Naive thymus-derived CD4-positive, alpha-beta T cell (primary cell): ENCODE results near the gene HOXA9. TPM values are rescaled to one million over a fixed set of nuclear protein-coding genes. Genes with fewer than 3 reads are reported as not detected.

ENCODE experiments used
- ATAC-seq: fragments of 150-1000 bp; cut with Tn5 transposase; 2 replicates; pipeline ENCODE4 v1.10.0; 2021; ENCODE audit warnings: mild to moderate bottlenecking, moderate library complexity
- CTCF ChIA-PET: fragments of 350-600 bp; sonication (Branson Sonifier 250); formaldehyde crosslinking; loops from one replicate; lab custom pipeline; 2021; ENCODE audit warnings: antibody characterized with exemption; lab: Charles Lee
- POLR2A ChIA-PET: fragments of 350-600 bp; sonication (Branson Sonifier 250); formaldehyde crosslinking; loops from one replicate; lab custom pipeline; 2021; ENCODE audit warnings: antibody characterized with exemption, inconsistent platforms; lab: Charles Lee
- DNase-seq, 9 donors: peaks; one replicate each; pipeline versions ENCODE4 v3.0.0 to v3.0.0-alpha.2; 2020 to 2022; ENCODE audit warnings: mixed read lengths in 1 of 9
- H3K27ac ChIP-seq: one replicate; pipeline ENCODE4 v1.7.0; 2013; ENCODE audit warnings: mild to moderate bottlenecking, low read depth, low read length, moderate library complexity
- H3K27me3 ChIP-seq, 2 donors: one replicate each; pipeline ENCODE4 v1.7.0; 2013; ENCODE audit warnings: low read length in 2 of 2, mild to moderate bottlenecking in 2 of 2, moderate library complexity in 2 of 2; ENCODE audit not compliant: control insufficient read depth in 2 of 2, insufficient read depth in 2 of 2
- H3K36me3 ChIP-seq, 3 experiments: 1 replicate in 2 of 3; 2 replicates in 1 of 3; pipeline ENCODE4 v1.7.0; 2013; ENCODE audit warnings: low read length in 3 of 3, mild to moderate bottlenecking in 3 of 3, moderate library complexity in 1 of 3; ENCODE audit not compliant: insufficient read depth in 3 of 3, control insufficient read depth in 2 of 3
- H3K4me1 ChIP-seq, 2 donors: one replicate each; pipeline ENCODE4 v1.7.0; 2013; ENCODE audit warnings: low read length in 2 of 2, mild to moderate bottlenecking in 2 of 2, moderate library complexity in 1 of 2; ENCODE audit not compliant: control insufficient read depth in 2 of 2, insufficient read depth in 2 of 2
- H3K4me3 ChIP-seq: 2 replicates; pipeline ENCODE4 v1.7.0; 2013; ENCODE audit warnings: mild to moderate bottlenecking, low read length
- H3K9me3 ChIP-seq, 3 experiments: 1 replicate in 2 of 3; 2 replicates in 1 of 3; pipeline ENCODE4 v1.7.0; 2013; ENCODE audit warnings: low read length in 3 of 3; ENCODE audit not compliant: control insufficient read depth in 2 of 3
- H3K27ac Mint-ChIP-seq, 9 donors: one replicate each; pipeline ENCODE4 v1.8.0; 2020 to 2022; ENCODE audit warnings: mixed read lengths in 9 of 9, mild to moderate bottlenecking in 8 of 9, moderate library complexity in 5 of 9, inconsistent platforms in 2 of 9
- H3K27me3 Mint-ChIP-seq, 5 donors: one replicate each; pipeline ENCODE4 v1.8.0; 2021 to 2022; ENCODE audit warnings: mixed read lengths in 5 of 5, mild to moderate bottlenecking in 1 of 5
- H3K36me3 Mint-ChIP-seq, 5 donors: one replicate each; pipeline ENCODE4 v1.8.0; 2020 to 2022; ENCODE audit warnings: mixed read lengths in 5 of 5, mild to moderate bottlenecking in 3 of 5, inconsistent platforms in 1 of 5
- H3K4me1 Mint-ChIP-seq, 7 donors: one replicate each; pipeline ENCODE4 v1.8.0; 2020 to 2022; ENCODE audit warnings: mixed read lengths in 7 of 7, mild to moderate bottlenecking in 3 of 7, inconsistent platforms in 1 of 7
- H3K4me3 Mint-ChIP-seq, 10 donors: one replicate each; pipeline ENCODE4 v1.8.0; 2020 to 2022; ENCODE audit warnings: mild to moderate bottlenecking in 10 of 10, mixed read lengths in 10 of 10, moderate library complexity in 6 of 10, inconsistent platforms in 2 of 10
- H3K9me3 Mint-ChIP-seq, 11 donors: one replicate each; pipeline ENCODE4 v1.8.0; 2020 to 2022; ENCODE audit warnings: mixed read lengths in 11 of 11, mild to moderate bottlenecking in 4 of 11, inconsistent platforms in 1 of 11, moderate library complexity in 1 of 11
- intact Hi-C, 2 donors: fragments of 100-400 bp; cut with micrococcal nuclease; formaldehyde crosslinking; loops; one replicate each; pipeline ENCODE4 v1.15.1; 2023
- polyA plus RNA-seq, 2 donors: library from polyadenylated mRNA; unstranded; fragments of 300-500 nt; fragmentation: Illumina TruSeq; gene quantifications; one replicate each; pipeline ENCODE4 v1.2.3, GENCODE V29; 2021
- total RNA-seq, 6 experiments: library from RNA in 5 of 6; stranded (reverse) in 5 of 6; gene quantifications; 1 replicate in 5 of 6; 2 replicates in 1 of 6; pipeline ENCODE4 v1.2.3 and lab custom pipeline; 2021 to 2026

Gene HOXA9
- total and polyA plus RNA-seq, 7 experiments from 2014 or later, result 0.70 to 1.7 TPM; not detected in 5

GRCh38 chr7:27189997-27190748 lies 24.8 kb upstream of the HOXA9 start:
- peaks cover 23 to 73% (median 55%) of the 10 kb centered on the region in 7 donors for H3K4me1 Mint-ChIP-seq
- H3K4me3 Mint-ChIP-seq, result peak overlapping the region in 6 of 10 donors; percentile 16 to 92 (median 57)
- Histone ChIP-seq H3K27me3 (peaks cover 50 to 80% of the 10 kb centered on the region in 2 donors), H3K9me3 (no peaks in the 10 kb centered on the region), H3K27ac (no peak overlapping the region), H3K4me1 (peaks cover 37 to 49% of the 10 kb centered on the region in 2 donors), H3K4me3 (no peak overlapping the region), H3K36me3 (no peaks in the 10 kb centered on the region)
- CTCF ChIA-PET, result interaction anchor here (0.6 to 1.6 kb wide), 2 partner anchors 11 to 506 kb away, joined by 4 to 8 read pairs; no protein-coding TSS in a partner anchor
- H3K27ac Mint-ChIP-seq, result peak overlapping the region in 5 of 9 donors; percentile 1 to 75 (median 31)
- POLR2A ChIA-PET, result no interaction called here
- peaks cover 88 to 96% (median 92%) of the 10 kb centered on the region in 5 donors for H3K27me3 Mint-ChIP-seq
- peaks cover 0 to 4% (median 0%) of the 10 kb centered on the region in 5 donors for H3K36me3 Mint-ChIP-seq
- peaks cover 0 to 14% (median 0%) of the 10 kb centered on the region in 11 donors for H3K9me3 Mint-ChIP-seq
- DNase-seq (peak in 1 of 9 donors; percentile 2), ATAC-seq (no peak)
- intact Hi-C loops, result loop anchor here (2.0 to 10.0 kb wide), 8 partner anchors 17 to 1765 kb away; partner anchors contain the start of genes HOXA3 (in 2 of the 2), HIBADH (in 1 of the 2) and TRIL (in 1 of the 2)

- ATAC-seq, result no peak
- CTCF ChIA-PET, result interaction anchor here (0.6 to 1.6 kb wide), 3 partner anchors 10 to 522 kb away, joined by 3 to 8 read pairs (median 4); no protein-coding TSS in a partner anchor
- Mint-ChIP-seq H3K4me3 (peak overlapping the region in 9 of 10 donors; percentile 16 to 92 (median 81)), H3K4me1 (peaks cover 29 to 80% (median 62%) of the 10 kb centered on the region in 7 donors), H3K27me3 (peaks cover 88 to 96% (median 92%) of the 10 kb centered on the region in 5 donors), H3K9me3 (peaks cover 0 to 15% (median 0%) of the 10 kb centered on the region in 11 donors), H3K36me3 (peaks cover 0 to 4% (median 0%) of the 10 kb centered on the region in 5 donors), H3K27ac (peak overlapping the region in 5 of 9 donors; percentile 27 to 75 (median 38))
- H3K4me3 ChIP-seq, result peak overlapping the region; percentile 43
- DNase-seq, result peak in 1 of 9 donors; percentile 4
- H3K4me1 ChIP-seq, result peaks cover 37 to 56% of the 10 kb centered on the region in 2 donors
- H3K27me3 ChIP-seq, result peaks cover 44 to 79% of the 10 kb centered on the region in 2 donors
- no peaks in the 10 kb centered on the region for H3K9me3 ChIP-seq
- POLR2A ChIA-PET, result no interaction called here
- intact Hi-C loops, result loop anchor here (2.0 to 5.0 kb wide), 4 partner anchors 17 to 1327 kb away; partner anchors contain the start of genes HOXA3 (in 2 of the 2) and HIBADH (in 1 of the 2)
- H3K36me3 ChIP-seq, result no peaks in the 10 kb centered on the region
- no peak overlapping the region for H3K27ac ChIP-seq
Observed at GRCh38 chr7:27189295-27189996, 24.1 kb upstream of the HOXA9 start.

- no peak overlapping the region for H3K27ac ChIP-seq
- peak overlapping the region; percentile 61 to 92 (median 81) for H3K4me3 Mint-ChIP-seq
- peaks cover 28 to 82% (median 57%) of the 10 kb centered on the region in 7 donors for H3K4me1 Mint-ChIP-seq
- peaks cover 0 to 4% (median 0%) of the 10 kb centered on the region in 5 donors for H3K36me3 Mint-ChIP-seq
- CTCF ChIA-PET, result interaction anchor here (0.6 to 1.6 kb wide), 4 partner anchors 9 to 825 kb away, joined by 3 to 8 read pairs (median 3); no protein-coding TSS in a partner anchor
- peak overlapping the region; percentile 19 to 88 (median 68) for H3K27ac Mint-ChIP-seq
- peak; percentile 45 for ATAC-seq
- H3K27me3 ChIP-seq, result peaks cover 41 to 79% of the 10 kb centered on the region in 2 donors
- peak overlapping the region; percentile 43 for H3K4me3 ChIP-seq
- POLR2A ChIA-PET, result interaction anchor here (0.9 to 1.0 kb wide), 3 partner anchors 20 to 585 kb away, joined by 3 read pairs; partner anchors contain the start of gene HOXA7
- peaks cover 83 to 94% (median 88%) of the 10 kb centered on the region in 5 donors for H3K27me3 Mint-ChIP-seq
- peaks cover 0 to 15% (median 0%) of the 10 kb centered on the region in 11 donors for H3K9me3 Mint-ChIP-seq
- H3K9me3 ChIP-seq, result no peaks in the 10 kb centered on the region
- intact Hi-C loops, result loop anchor here (2.0 to 5.0 kb wide), 4 partner anchors 16 to 1326 kb away; partner anchors contain the start of genes HOXA3 (in 2 of the 2) and HIBADH (in 1 of the 2)
- DNase-seq, result peak in 7 of 9 donors; percentile 19 to 66 (median 61)
- peaks cover 42 to 63% of the 10 kb centered on the region in 2 donors for H3K4me1 ChIP-seq
- no peaks in the 10 kb centered on the region for H3K36me3 ChIP-seq
Observed at GRCh38 chr7:27188386-27189294, 23.3 kb upstream of the HOXA9 start.

- Mint-ChIP-seq H3K4me1 (peaks cover 27 to 75% (median 52%) of the 10 kb centered on the region in 7 donors), H3K36me3 (peaks cover 0 to 4% (median 0%) of the 10 kb centered on the region in 5 donors), H3K9me3 (peaks cover 0 to 15% (median 0%) of the 10 kb centered on the region in 11 donors), H3K27me3 (peaks cover 83 to 96% (median 90%) of the 10 kb centered on the region in 5 donors), H3K27ac (peak overlapping the region in 5 of 9 donors; percentile 25 to 76 (median 54)), H3K4me3 (peak overlapping the region; percentile 51 to 92 (median 81))
- ChIA-PET POLR2A (interaction anchor here (0.9 to 1.9 kb wide), 4 partner anchors 19 to 586 kb away, joined by 3 to 4 read pairs (median 3); partner anchors contain the start of gene HOXA7), CTCF (interaction anchor here (0.6 to 1.7 kb wide), 5 partner anchors 9 to 826 kb away, joined by 3 to 8 read pairs (median 3); no protein-coding TSS in a partner anchor)
- H3K36me3 ChIP-seq, result no peaks in the 10 kb centered on the region
- DNase-seq (peak in 2 of 9 donors; percentile 11 to 19), ATAC-seq (no peak)
- intact Hi-C loops, result loop anchor here (2.0 to 5.0 kb wide), 4 partner anchors 15 to 1325 kb away; partner anchors contain the start of genes HOXA3 (in 2 of the 2) and HIBADH (in 1 of the 2)
- peaks cover 42 to 79% of the 10 kb centered on the region in 2 donors for H3K27me3 ChIP-seq
- H3K9me3 ChIP-seq, result no peaks in the 10 kb centered on the region
- peaks cover 40 to 59% of the 10 kb centered on the region in 2 donors for H3K4me1 ChIP-seq
- H3K27ac ChIP-seq, result no peak overlapping the region
- H3K4me3 ChIP-seq, result peak overlapping the region; percentile 43
Observed at GRCh38 chr7:27187475-27188385, 22.4 kb upstream of the HOXA9 start.
